ENCODE results near the gene CX3CR1.

DNA sequence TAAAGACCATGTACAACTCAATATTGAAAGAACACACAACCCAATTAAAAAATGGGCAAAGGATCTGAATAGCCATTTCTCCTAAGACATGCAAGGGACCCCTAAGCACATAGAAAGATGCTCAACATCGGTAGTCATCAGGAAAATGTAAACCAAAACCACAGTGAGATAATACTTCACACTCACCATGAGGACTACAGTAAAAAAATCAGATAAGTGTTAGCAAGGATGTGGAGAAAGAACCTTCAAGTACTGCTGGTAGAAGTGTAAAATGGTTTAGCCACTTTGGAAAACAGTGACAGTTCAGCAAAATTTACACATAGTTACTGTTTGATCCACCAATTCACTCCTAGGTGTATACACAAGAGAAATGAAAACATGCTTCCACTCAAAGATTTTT, 57.4 kb downstream of the CX3CR1 start:
- TF ChIP-seq GATA3 (IDR thresholded peaks at IDR 0.05; ENCODE audit: low read depth, low read length) (no peak), GATA2 (IDR thresholded peaks at IDR 0.05; ENCODE audit: low read depth, low read length) (no peak)

Data from SH-SY5Y (cell line).